ENCODE measurements around the gene ECPAS.
"Not testable (repeated sequence)": the region's sequence is repeated elsewhere in the genome, so short reads cannot be mapped to it uniquely, and the experiment has no call there.

DNA sequence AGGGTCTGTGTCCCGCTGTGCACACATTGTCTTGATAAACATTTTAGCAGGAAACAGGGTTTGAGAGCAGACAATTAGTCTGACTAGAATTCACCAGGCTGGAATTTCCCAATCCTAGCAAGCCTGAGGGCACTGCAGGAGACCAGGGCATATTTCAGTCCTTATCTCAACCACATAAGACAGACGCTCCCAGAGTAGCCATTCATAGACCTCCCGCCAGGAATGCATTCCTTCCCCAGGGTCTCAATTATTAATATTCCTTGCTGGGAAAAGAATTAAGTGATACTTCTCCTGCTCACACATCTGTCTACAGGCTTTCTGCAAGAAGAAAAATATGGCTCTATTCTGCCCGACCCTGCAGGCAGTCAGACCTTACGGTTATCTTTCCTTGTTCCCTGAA, 82.7 kb downstream of the ECPAS start:
- TF ChIP-seq, protein P1, sequence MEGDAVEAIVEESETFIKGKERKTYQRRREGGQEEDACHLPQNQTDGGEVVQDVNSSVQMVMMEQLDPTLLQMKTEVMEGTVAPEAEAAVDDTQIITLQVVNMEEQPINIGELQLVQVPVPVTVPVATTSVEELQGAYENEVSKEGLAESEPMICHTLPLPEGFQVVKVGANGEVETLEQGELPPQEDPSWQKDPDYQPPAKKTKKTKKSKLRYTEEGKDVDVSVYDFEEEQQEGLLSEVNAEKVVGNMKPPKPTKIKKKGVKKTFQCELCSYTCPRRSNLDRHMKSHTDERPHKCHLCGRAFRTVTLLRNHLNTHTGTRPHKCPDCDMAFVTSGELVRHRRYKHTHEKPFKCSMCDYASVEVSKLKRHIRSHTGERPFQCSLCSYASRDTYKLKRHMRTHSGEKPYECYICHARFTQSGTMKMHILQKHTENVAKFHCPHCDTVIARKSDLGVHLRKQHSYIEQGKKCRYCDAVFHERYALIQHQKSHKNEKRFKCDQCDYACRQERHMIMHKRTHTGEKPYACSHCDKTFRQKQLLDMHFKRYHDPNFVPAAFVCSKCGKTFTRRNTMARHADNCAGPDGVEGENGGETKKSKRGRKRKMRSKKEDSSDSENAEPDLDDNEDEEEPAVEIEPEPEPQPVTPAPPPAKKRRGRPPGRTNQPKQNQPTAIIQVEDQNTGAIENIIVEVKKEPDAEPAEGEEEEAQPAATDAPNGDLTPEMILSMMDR (IDR thresholded peaks at IDR 0.05): not testable (repeated sequence)
- not testable (repeated sequence) for TF ChIP-seq EZH2 (IDR thresholded peaks at IDR 0.05; ENCODE audit: borderline replicate concordance, insufficient read depth, low read depth, low read length, poor library complexity, severe bottlenecking)

Measured in B cell (primary cell).